Activated CD4-positive, alpha-beta T cell treated with anti-CD3 and anti-CD28 coated beads for 36 hours (primary cell): Measurements from ENCODE around the gene PLEKHG1. TPM values are rescaled to one million over a fixed set of nuclear protein-coding genes. Genes with fewer than 3 reads are reported as not detected.

ENCODE experiments used
- ATAC-seq: fragments of 200-7000 bp; cut with Tn5 transposase; one replicate; pipeline ENCODE4 v1.10.0; 2021; ENCODE audit warnings: mild to moderate bottlenecking, moderate library complexity
- CTCF ChIA-PET: fragments of 350-600 bp; sonication (Branson Sonifier 250); formaldehyde crosslinking; loops from one replicate; lab custom pipeline; 2021; ENCODE audit warnings: antibody characterized with exemption; lab: Charles Lee
- POLR2A ChIA-PET: fragments of 350-600 bp; sonication (Branson Sonifier 250); formaldehyde crosslinking; loops from one replicate; lab custom pipeline; 2021; ENCODE audit warnings: antibody characterized with exemption, inconsistent platforms; lab: Charles Lee
- DNase-seq: peaks from one replicate; pipeline ENCODE4 v3.0.0-alpha.2; 2020
- H3K27ac Mint-ChIP-seq: one replicate; pipeline ENCODE4 v1.8.0; 2021; ENCODE audit warnings: mixed read lengths
- H3K27me3 Mint-ChIP-seq: one replicate; pipeline ENCODE4 v1.8.0; 2021; ENCODE audit warnings: mixed read lengths
- H3K36me3 Mint-ChIP-seq: one replicate; pipeline ENCODE4 v1.8.0; 2021; ENCODE audit warnings: low read depth, mixed read lengths
- H3K4me1 Mint-ChIP-seq: one replicate; pipeline ENCODE4 v1.8.0; 2021; ENCODE audit warnings: mixed read lengths
- H3K4me3 Mint-ChIP-seq: one replicate; pipeline ENCODE4 v1.8.0; 2021; ENCODE audit warnings: mild to moderate bottlenecking, moderate library complexity, mixed read lengths
- H3K9me3 Mint-ChIP-seq: one replicate; pipeline ENCODE4 v1.8.0; 2021; ENCODE audit warnings: low read depth, mixed read lengths
- intact Hi-C, 2 experiments: fragments of 100-400 bp; cut with DNase I in 1 of 2; cut with micrococcal nuclease in 1 of 2; formaldehyde crosslinking; loops; one replicate each; pipeline versions ENCODE4 v1.14.2 to v1.15.1; 2022 to 2024; cut with DNase I, micrococcal nuclease
- total RNA-seq, 2 experiments: library from RNA; stranded (reverse); gene quantifications; one replicate each; pipeline ENCODE4 v1.2.3, GENCODE V29; 2021

Gene PLEKHG1
- total RNA-seq, 2 experiments from 2014 or later = 8.2 to 11.6 TPM

DNA sequence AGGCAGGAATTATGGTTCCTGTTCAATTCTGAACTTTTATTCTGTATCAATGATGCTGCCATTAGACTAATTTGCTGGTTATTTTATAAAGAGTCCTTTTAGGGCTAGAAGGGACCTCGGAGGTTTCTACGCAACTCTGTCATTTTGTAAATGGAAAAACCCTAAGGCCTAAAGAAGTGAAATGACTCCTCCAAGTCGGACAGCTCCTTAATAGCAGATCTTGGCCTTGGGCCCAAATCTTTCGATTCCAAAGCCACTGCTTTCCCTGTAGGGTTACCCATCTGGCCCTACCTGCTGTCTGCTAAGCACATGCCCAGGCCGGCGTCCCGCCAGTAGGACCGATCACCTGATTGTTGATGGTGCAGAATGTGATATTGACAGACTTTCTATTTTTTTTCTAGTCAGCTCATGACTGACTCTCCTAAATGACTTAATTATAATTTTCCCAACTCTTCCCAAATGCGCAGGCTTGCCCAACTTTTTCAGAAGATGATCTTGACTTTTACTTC is 40.2 kb downstream of the PLEKHG1 start:
- POLR2A ChIA-PET = no interaction called here
- CTCF ChIA-PET = interaction anchor here (1.0 to 1.3 kb wide), 3 partner anchors 11 to 175 kb away, joined by 3 read pairs; no protein-coding TSS in a partner anchor
- ATAC-seq (no peak), DNase-seq (no peak)
- Mint-ChIP-seq H3K4me3 (no peak overlapping the region), H3K36me3 (no peaks in the 10 kb centered on the region), H3K27me3 (no peaks in the 10 kb centered on the region), H3K4me1 (peaks cover 38% of the 10 kb centered on the region), H3K27ac (no peak overlapping the region), H3K9me3 (no peaks in the 10 kb centered on the region)
- intact Hi-C loops = no loop called here

DNA sequence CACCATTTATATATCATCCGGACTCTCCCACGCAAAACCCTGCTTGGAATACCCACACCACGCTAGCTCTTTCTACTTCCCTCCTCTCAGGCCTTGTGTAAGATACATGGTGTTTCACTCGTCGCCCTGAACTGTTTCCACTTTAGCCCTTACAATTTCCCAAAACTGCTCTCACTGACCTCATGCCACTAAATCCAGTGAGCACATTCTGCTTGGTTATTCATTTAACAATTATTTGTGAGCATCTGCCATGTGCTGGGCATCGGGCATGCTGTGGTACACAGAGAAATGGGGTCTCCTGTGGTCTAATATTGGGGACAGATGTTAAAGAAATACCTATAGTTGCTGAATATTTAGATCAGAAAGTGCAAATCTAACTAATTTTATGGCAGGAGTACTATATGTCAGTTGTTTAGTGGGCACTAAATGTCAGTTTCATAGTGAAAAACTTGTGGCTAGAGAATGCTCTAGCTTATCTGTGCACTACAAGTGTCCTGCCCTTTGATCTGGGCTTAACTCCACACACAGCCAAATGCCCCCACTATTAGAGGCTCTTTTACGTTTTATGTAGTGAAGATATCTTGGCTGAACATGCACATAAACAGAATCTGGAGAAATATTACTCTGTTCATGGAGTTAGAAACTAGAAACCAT is 41.0 kb downstream of the PLEKHG1 start:
- CTCF ChIA-PET = interaction anchor here (0.6 to 1.0 kb wide), 2 partner anchors 10 to 40 kb away, joined by 3 read pairs; no protein-coding TSS in a partner anchor
- POLR2A ChIA-PET = no interaction called here
- Mint-ChIP-seq H3K27ac (peak overlapping the region; percentile 0), H3K27me3 (no peaks in the 10 kb centered on the region), H3K9me3 (no peaks in the 10 kb centered on the region), H3K4me3 (no peak overlapping the region), H3K36me3 (no peaks in the 10 kb centered on the region), H3K4me1 (peaks cover 36% of the 10 kb centered on the region)
- ATAC-seq (no peak), DNase-seq (no peak)
- intact Hi-C loops = no loop called here

DNA sequence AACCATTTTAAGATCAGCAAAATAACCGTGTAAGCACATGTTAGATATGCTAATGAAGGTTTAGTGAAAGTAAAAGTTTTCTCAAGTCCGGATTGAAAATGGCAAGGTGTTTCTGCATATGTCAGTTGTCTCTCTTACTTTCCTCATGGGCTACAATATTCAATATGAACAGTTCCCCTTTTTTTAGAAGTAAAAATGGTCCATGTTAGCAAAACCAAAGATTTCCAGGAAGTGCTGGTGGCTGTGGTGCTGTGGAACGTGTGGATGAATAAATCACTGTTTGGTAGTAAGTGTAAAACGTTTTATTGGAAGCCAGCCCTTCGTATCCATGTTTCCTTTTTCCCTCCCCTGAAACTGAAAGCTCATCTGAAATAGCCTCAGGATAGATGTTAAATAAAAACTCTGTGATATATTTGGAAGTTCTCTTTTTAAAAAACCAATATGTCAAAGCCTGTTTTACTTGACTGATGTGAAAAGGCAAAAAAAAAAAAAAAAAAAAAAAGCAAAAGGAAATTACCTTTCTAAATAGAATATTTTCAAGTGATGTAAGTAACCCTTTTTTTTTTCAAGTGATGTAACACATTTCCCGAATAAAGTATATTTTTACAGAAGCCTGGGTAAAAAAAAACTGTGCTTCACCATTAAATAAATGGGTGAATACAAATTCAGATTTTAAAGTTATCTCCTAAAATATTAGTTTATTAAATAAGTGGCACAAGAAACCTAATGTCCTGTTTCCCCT is 41.9 kb downstream of the PLEKHG1 start:
- DNase-seq (no peak), ATAC-seq (no peak)
- intact Hi-C loops = no loop called here
- H3K9me3 Mint-ChIP-seq = no peaks in the 10 kb centered on the region
- ChIA-PET CTCF (no interaction called here), POLR2A (no interaction called here)
- H3K36me3 Mint-ChIP-seq = no peaks in the 10 kb centered on the region
- H3K27ac Mint-ChIP-seq = peak overlapping the region; percentile 30
- H3K27me3 Mint-ChIP-seq = no peaks in the 10 kb centered on the region
- H3K4me3 Mint-ChIP-seq = peak overlapping the region; percentile 40
- H3K4me1 Mint-ChIP-seq = peaks cover 29% of the 10 kb centered on the region

DNA sequence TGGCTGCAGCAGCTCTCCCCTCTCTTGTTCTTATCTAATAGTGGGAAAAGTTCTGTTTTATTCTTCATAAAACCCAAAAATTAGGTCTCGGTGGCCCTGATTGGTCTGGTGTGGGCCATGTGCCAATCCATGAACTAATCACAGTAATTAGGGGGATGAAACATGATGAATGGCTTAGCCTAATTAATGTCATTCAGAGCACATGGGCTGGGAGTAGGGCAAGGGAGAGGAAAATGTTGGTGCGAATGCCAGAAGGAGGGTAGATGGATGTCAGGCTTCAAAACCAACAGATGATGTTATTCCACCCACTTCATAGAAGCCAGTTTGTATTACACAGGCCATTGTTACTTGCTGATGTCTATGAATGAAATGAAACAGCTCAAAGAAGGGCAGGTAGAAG is 46.5 kb downstream of the PLEKHG1 start:
- CTCF ChIA-PET = no interaction called here
- POLR2A ChIA-PET = no interaction called here
- intact Hi-C loops = no loop called here
- no peak for DNase-seq
- no peaks in the 10 kb centered on the region for H3K27me3 Mint-ChIP-seq
- no peaks in the 10 kb centered on the region for H3K9me3 Mint-ChIP-seq
- peaks cover 16% of the 10 kb centered on the region for H3K4me1 Mint-ChIP-seq
- H3K27ac Mint-ChIP-seq = no peak overlapping the region
- no peak overlapping the region for H3K4me3 Mint-ChIP-seq
- ATAC-seq = no peak
- H3K36me3 Mint-ChIP-seq = no peaks in the 10 kb centered on the region

GRCh38 chr6:150647051-150647450 is 47.4 kb downstream of the PLEKHG1 start:
- peaks cover 13% of the 10 kb centered on the region for H3K4me1 Mint-ChIP-seq
- intact Hi-C loops = no loop called here
- no peak overlapping the region for H3K27ac Mint-ChIP-seq
- no peaks in the 10 kb centered on the region for H3K36me3 Mint-ChIP-seq
- DNase-seq (no peak), ATAC-seq (no peak)
- H3K27me3 Mint-ChIP-seq = no peaks in the 10 kb centered on the region
- no peak overlapping the region for H3K4me3 Mint-ChIP-seq
- ChIA-PET CTCF (no interaction called here), POLR2A (no interaction called here)
- no peaks in the 10 kb centered on the region for H3K9me3 Mint-ChIP-seq

Other genes with a start within 250 kb of the PLEKHG1 start
- not detected for gene IYD, start 230.9 kb upstream of the PLEKHG1 start, total RNA-seq